Endothelial cell of umbilical vein (primary cell): Measurements from ENCODE around the gene PTPRF. TPM values are rescaled to one million over a fixed set of nuclear protein-coding genes. Genes with fewer than 3 reads are reported as not detected.

Source experiments
- BruUV-seq: library from RNA; stranded (reverse); fragments of 400-500 nt; replicated peaks from 2 replicates; lab custom pipeline; 2021; lab: Mats Ljungman, UMichigan
- CTCF ChIA-PET: fragments of 300-600, 350-600 bp; sonication (Branson Sonifier 250); formaldehyde crosslinking; loops from one replicate; lab custom pipeline; 2021; ENCODE audit warnings: antibody characterized with exemption, inconsistent platforms; lab: Charles Lee
- POLR2A ChIA-PET: fragments of 300-600, 350-600 bp; sonication (Branson Sonifier 250); formaldehyde crosslinking; loops from one replicate; lab custom pipeline; 2021; ENCODE audit warnings: antibody characterized with exemption, inconsistent platforms; lab: Charles Lee
- DNase-seq: peaks from one replicate; pipeline ENCODE4 v3.0.0-alpha.2; 2011; ENCODE audit warnings: low read depth, low spot score
- FAIRE-seq: peaks from 2 replicates; lab custom pipeline; 2011; peaks lifted over from hg19 to GRCh38; lab: Jason Lieb, UNC
- H2AFZ ChIP-seq: 2 replicates; pipeline ENCODE4 v1.6.0; 2012; ENCODE audit warnings: low read depth, low read length, control low read depth, inconsistent platforms
- H3K27ac ChIP-seq: 2 replicates; pipeline ENCODE4 v1.5.1; 2011; ENCODE audit warnings: low read depth, mild to moderate bottlenecking, control low read depth, low read length, moderate library complexity; ENCODE audit not compliant: insufficient read depth
- H3K27me3 ChIP-seq, 2 experiments: 2 replicates each; pipeline versions ENCODE4 v1.6.0 to v1.6.1; 2011; ENCODE audit warnings: low read length in 2 of 2, mixed read lengths in 1 of 2; ENCODE audit not compliant: control insufficient read depth in 2 of 2, insufficient read depth in 2 of 2
- H3K36me3 ChIP-seq, 2 experiments: 2 replicates in 1 of 2; 3 replicates in 1 of 2; pipeline ENCODE4 v1.5.1; 2011; ENCODE audit warnings: low read length in 2 of 2, mild to moderate bottlenecking in 1 of 2, moderate library complexity in 1 of 2; ENCODE audit not compliant: control insufficient read depth in 2 of 2, insufficient read depth in 2 of 2; ENCODE audit errors: extremely low read depth in 1 of 2
- H3K4me1 ChIP-seq: 3 replicates; pipeline ENCODE4 v1.5.1; 2011; ENCODE audit warnings: mild to moderate bottlenecking, low read length; ENCODE audit not compliant: control insufficient read depth, insufficient read depth; ENCODE audit errors: extremely low read depth
- H3K4me2 ChIP-seq: 2 replicates; pipeline ENCODE4 v1.6.1; 2011; ENCODE audit warnings: low read length, control low read depth, mixed read lengths; ENCODE audit not compliant: insufficient read depth
- H3K4me3 ChIP-seq, 3 experiments: fragments of 200-600 bp in 1 of 3; sonication (generic), shearing (Covaris generic) in 1 of 3; replicated peaks in 1 of 3; 2 replicates each; pipeline ENCODE4 v1.5.1; 2011 to 2016; ENCODE audit warnings: control low read depth in 3 of 3, low read length in 3 of 3, mild to moderate bottlenecking in 2 of 3, inconsistent platforms in 1 of 3, low read depth in 1 of 3, moderate library complexity in 1 of 3; ENCODE audit not compliant: insufficient read depth in 1 of 3
- H3K79me2 ChIP-seq: 2 replicates; pipeline ENCODE4 v1.6.0; 2012; ENCODE audit warnings: low read length, inconsistent platforms; ENCODE audit not compliant: control insufficient read depth, insufficient read depth
- H3K9ac ChIP-seq: replicated peaks from 2 replicates; pipeline ENCODE3; 2011; ENCODE audit warnings: low read length, control low read depth; ENCODE audit not compliant: insufficient read depth; ENCODE audit errors: extremely low read depth
- H3K9me1 ChIP-seq: replicated peaks from 3 replicates; pipeline ENCODE4 v1.6.0; 2011; ENCODE audit warnings: mild to moderate bottlenecking, low read length; ENCODE audit not compliant: control insufficient read depth, insufficient read depth; ENCODE audit errors: extremely low read depth
- H3K9me3 ChIP-seq: replicated peaks from 2 replicates; pipeline ENCODE4 v1.5.1; 2012; ENCODE audit warnings: low read length, inconsistent platforms; ENCODE audit not compliant: control insufficient read depth, insufficient read depth
- H4K20me1 ChIP-seq: replicated peaks from 2 replicates; pipeline ENCODE3; 2011; ENCODE audit warnings: mild to moderate bottlenecking, low read length; ENCODE audit not compliant: control insufficient read depth, insufficient read depth; ENCODE audit errors: extremely low read depth
- EZH2 ChIP-seq: IDR thresholded peaks from 2 replicates; pipeline ENCODE4 v1.6.1; 2012; ENCODE audit warnings: borderline replicate concordance, low read depth, mild to moderate bottlenecking, moderate library complexity, low read length, inconsistent platforms; ENCODE audit not compliant: severe bottlenecking
- FOS ChIP-seq: IDR thresholded peaks from 2 replicates; pipeline ENCODE4 v1.6.1; 2011; ENCODE audit warnings: mild to moderate bottlenecking, low read length, moderate library complexity, borderline replicate concordance; ENCODE audit not compliant: insufficient read depth
- GATA2 ChIP-seq: IDR thresholded peaks from 2 replicates; pipeline ENCODE4 v1.7.0; 2011; ENCODE audit warnings: low read depth, mild to moderate bottlenecking, moderate library complexity, mixed read lengths, low read length; ENCODE audit not compliant: insufficient read length, insufficient read depth
- JUN ChIP-seq: IDR thresholded peaks from 2 replicates; pipeline ENCODE4 v1.6.1; 2011; ENCODE audit warnings: borderline replicate concordance, low read depth; ENCODE audit not compliant: insufficient read length, insufficient read depth
- MYC ChIP-seq: IDR thresholded peaks from one replicate; pipeline ENCODE4 v1.6.1; 2011; ENCODE audit warnings: mild to moderate bottlenecking, low read depth, low read length
- POLR2A ChIP-seq: IDR thresholded peaks from 2 replicates; pipeline ENCODE4 v1.6.1; 2012; ENCODE audit warnings: low read depth, mild to moderate bottlenecking, control low read depth, low read length
- POLR2AphosphoS5 ChIP-seq: IDR thresholded peaks from 2 replicates; pipeline ENCODE4 v1.6.1; 2012; ENCODE audit warnings: low read depth, mild to moderate bottlenecking, control low read depth, low read length, moderate library complexity; ENCODE audit not compliant: insufficient read depth
- dilution Hi-C: fragments of 300-500 bp; cut with MboI; formaldehyde crosslinking; loops from one replicate; pipeline ENCODE4 v1.15.0; 2019; ENCODE audit warnings: low sequenced_read_pairs; ENCODE audit not compliant: extremely low pct_ligation_motif_present
- intact Hi-C: fragments of 100-400 bp; cut with micrococcal nuclease; formaldehyde crosslinking; loops from one replicate; pipeline ENCODE4 v1.10.0; 2022
- polyA plus RNA-seq, 4 experiments: library from polyadenylated mRNA; depleted of rRNA in 3 of 4; stranded (reverse) in 3 of 4; unstranded in 1 of 4; fragments of >200 nt; gene quantifications; 2 replicates each; pipeline versions ENCODE4 v1.2.1 to v1.2.3, GENCODE V29; 2011 to 2012; ENCODE audit warnings: missing spikeins in 1 of 4
- total RNA-seq: library from RNA; stranded (reverse); gene quantifications from 2 replicates; pipeline ENCODE4 v1.2.3, GENCODE V29; 2021
- TF ChIP-seq, protein P1 (sequence below): IDR thresholded peaks from 2 replicates; pipeline ENCODE4 v1.6.1; 2011; ENCODE audit not compliant: insufficient read depth, insufficient read length
- TF ChIP-seq, protein P2 (sequence below), 2 donors: IDR thresholded peaks; 1 replicate in 1 of 2; 2 replicates in 1 of 2; pipeline ENCODE4 v1.5.1; 2011; ENCODE audit warnings: low read length in 2 of 2, mild to moderate bottlenecking in 2 of 2, moderate library complexity in 2 of 2, control low read depth in 1 of 2, inconsistent platforms in 1 of 2, low read depth in 1 of 2; ENCODE audit not compliant: insufficient read depth in 1 of 2; ENCODE audit errors: extremely low read depth in 1 of 2

The PTPRF gene
- total and polyA plus RNA-seq, 2 donors (not counting 3 experiments of a cell fraction or from before 2014, with no cell fraction given) = 217 to 338 TPM

DNA sequence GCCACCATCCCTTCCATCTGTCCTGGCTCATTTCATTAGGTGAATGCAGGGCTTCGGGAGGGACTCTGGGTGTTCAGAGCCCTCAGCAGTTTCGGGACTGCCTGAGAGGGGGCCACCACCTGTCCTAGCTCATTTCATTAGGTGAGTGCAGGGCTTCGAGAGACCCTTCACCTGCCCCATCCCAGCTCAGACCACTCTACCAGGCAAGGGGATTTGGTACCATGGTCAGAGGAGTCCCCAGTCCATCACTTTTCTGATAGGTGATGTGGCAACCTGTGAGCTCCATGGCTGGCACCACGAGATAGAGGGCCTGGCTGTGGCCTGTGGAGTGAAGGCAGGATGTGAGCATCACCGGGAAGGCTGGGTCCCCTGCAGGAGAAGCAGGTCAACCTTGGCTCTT lies 86.3 kb downstream of the PTPRF start:
- H3K36me3 ChIP-seq = peaks cover 11 to 74% of the 10 kb centered on the region in 2 experiments
- no peak overlapping the region for H2AFZ ChIP-seq
- H3K4me3 ChIP-seq = no peak overlapping the region
- no peaks in the 10 kb centered on the region for H4K20me1 ChIP-seq
- no peak for TF ChIP-seq FOS
- no peak for TF ChIP-seq GATA2
- POLR2A ChIA-PET = no interaction called here
- H3K4me1 ChIP-seq = no peaks in the 10 kb centered on the region
- H3K79me2 ChIP-seq = no peaks in the 10 kb centered on the region
- intact Hi-C loops = no loop called here
- CTCF ChIA-PET = interaction anchor here (0.6 to 0.8 kb wide), 2 partner anchors 12 to 29 kb away, joined by 3 read pairs; no protein-coding TSS in a partner anchor
- no peak for DNase-seq
- BruUV-seq = no TSS peak
- H3K9ac ChIP-seq = no peak overlapping the region
- no peak for FAIRE-seq
- no peaks in the 10 kb centered on the region for H3K9me3 ChIP-seq
- H3K9me1 ChIP-seq = no peaks in the 10 kb centered on the region
- dilution Hi-C loops = no loop called here
- no peaks in the 10 kb centered on the region for H3K27me3 ChIP-seq
- H3K27ac ChIP-seq = no peak overlapping the region
- H3K4me2 ChIP-seq = no peak overlapping the region

DNA sequence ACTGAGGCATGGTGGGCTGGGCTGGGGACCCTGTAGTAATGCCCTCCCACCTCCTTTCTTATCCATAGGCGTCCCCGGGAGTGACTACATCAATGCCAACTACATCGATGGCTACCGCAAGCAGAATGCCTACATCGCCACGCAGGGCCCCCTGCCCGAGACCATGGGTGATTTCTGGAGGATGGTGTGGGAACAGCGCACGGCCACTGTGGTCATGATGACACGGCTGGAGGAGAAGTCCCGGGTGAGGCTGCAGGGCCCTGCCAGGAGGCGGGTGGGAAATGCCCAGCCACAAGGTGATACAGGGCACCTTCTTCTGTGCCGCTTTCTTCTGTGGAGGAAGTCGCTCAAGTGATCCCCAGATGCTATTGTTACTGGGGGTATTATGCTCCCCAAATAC lies 87.0 kb downstream of the PTPRF start:
- no peaks in the 10 kb centered on the region for H3K79me2 ChIP-seq
- H3K36me3 ChIP-seq = peaks cover 11 to 79% of the 10 kb centered on the region in 2 experiments

More for the DNA sequence above, 87.0 kb downstream of the PTPRF start:
- TF ChIP-seq, protein P1, sequence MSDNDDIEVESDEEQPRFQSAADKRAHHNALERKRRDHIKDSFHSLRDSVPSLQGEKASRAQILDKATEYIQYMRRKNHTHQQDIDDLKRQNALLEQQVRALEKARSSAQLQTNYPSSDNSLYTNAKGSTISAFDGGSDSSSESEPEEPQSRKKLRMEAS = no peak
- TF ChIP-seq FOS = no peak
- TF ChIP-seq JUN = no peak
- no peak for TF ChIP-seq MYC
- no peak for TF ChIP-seq GATA2
- no peak for TF ChIP-seq POLR2AphosphoS5
- no peak for TF ChIP-seq EZH2
- TF ChIP-seq, protein P2, sequence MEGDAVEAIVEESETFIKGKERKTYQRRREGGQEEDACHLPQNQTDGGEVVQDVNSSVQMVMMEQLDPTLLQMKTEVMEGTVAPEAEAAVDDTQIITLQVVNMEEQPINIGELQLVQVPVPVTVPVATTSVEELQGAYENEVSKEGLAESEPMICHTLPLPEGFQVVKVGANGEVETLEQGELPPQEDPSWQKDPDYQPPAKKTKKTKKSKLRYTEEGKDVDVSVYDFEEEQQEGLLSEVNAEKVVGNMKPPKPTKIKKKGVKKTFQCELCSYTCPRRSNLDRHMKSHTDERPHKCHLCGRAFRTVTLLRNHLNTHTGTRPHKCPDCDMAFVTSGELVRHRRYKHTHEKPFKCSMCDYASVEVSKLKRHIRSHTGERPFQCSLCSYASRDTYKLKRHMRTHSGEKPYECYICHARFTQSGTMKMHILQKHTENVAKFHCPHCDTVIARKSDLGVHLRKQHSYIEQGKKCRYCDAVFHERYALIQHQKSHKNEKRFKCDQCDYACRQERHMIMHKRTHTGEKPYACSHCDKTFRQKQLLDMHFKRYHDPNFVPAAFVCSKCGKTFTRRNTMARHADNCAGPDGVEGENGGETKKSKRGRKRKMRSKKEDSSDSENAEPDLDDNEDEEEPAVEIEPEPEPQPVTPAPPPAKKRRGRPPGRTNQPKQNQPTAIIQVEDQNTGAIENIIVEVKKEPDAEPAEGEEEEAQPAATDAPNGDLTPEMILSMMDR (IDR thresholded peaks at IDR 0.05; ENCODE audit: extremely low read depth in 1 of 2, insufficient read depth in 1 of 2, low read depth in 1 of 2, low read length in 2 of 2) = no peak
- TF ChIP-seq POLR2A = no peak
- H3K27me3 ChIP-seq = no peaks in the 10 kb centered on the region
- no peaks in the 10 kb centered on the region for H3K9me1 ChIP-seq
- H3K27ac ChIP-seq = no peak overlapping the region
- no peak overlapping the region for H3K9ac ChIP-seq
- DNase-seq = no peak
- H3K4me1 ChIP-seq = no peaks in the 10 kb centered on the region
- no peaks in the 10 kb centered on the region for H4K20me1 ChIP-seq
- no peaks in the 10 kb centered on the region for H3K9me3 ChIP-seq
- FAIRE-seq = no peak
- no peak overlapping the region for H3K4me2 ChIP-seq
- no peak overlapping the region for H2AFZ ChIP-seq
- no TSS peak for BruUV-seq
- dilution Hi-C loops = no loop called here
- CTCF ChIA-PET = no interaction called here
- POLR2A ChIA-PET = no interaction called here
- no peak overlapping the region for H3K4me3 ChIP-seq
- intact Hi-C loops = no loop called here
